ENCODE results near the gene C1orf226.

DNA sequence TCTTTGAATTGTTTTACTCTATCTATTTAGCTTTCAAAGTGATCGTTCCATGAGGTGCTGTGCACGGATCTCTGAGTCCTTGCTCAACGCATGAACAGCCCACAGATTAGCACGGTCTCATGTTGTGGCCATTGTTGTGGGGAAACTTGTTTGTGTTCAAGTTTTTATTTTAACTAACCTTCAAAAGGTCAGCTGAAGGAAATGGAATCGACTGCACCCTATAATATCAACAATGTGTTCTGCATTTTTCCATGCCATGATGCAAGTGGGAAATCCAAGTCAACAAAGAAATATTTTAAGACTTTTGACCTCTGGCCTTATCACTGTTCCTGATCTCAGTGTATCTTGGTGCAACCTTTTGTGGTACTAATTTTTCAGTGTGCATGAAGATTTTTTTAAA lies 24.3 kb downstream of the C1orf226 start:
- TF ChIP-seq, protein P1, sequence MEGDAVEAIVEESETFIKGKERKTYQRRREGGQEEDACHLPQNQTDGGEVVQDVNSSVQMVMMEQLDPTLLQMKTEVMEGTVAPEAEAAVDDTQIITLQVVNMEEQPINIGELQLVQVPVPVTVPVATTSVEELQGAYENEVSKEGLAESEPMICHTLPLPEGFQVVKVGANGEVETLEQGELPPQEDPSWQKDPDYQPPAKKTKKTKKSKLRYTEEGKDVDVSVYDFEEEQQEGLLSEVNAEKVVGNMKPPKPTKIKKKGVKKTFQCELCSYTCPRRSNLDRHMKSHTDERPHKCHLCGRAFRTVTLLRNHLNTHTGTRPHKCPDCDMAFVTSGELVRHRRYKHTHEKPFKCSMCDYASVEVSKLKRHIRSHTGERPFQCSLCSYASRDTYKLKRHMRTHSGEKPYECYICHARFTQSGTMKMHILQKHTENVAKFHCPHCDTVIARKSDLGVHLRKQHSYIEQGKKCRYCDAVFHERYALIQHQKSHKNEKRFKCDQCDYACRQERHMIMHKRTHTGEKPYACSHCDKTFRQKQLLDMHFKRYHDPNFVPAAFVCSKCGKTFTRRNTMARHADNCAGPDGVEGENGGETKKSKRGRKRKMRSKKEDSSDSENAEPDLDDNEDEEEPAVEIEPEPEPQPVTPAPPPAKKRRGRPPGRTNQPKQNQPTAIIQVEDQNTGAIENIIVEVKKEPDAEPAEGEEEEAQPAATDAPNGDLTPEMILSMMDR (IDR thresholded peaks at IDR 0.05): no peak
- no peak for TF ChIP-seq POLR2A (IDR thresholded peaks at IDR 0.05)

Data from thyroid gland (tissue), 4 donors.